COR-L47 (cell line): Measurements from ENCODE around the gene PRDM15.

Source experiments
- DNase-seq: peaks from one replicate; lab custom pipeline; 2025; lab: John Stamatoyannopoulos, UW

The PRDM15 gene

DNA sequence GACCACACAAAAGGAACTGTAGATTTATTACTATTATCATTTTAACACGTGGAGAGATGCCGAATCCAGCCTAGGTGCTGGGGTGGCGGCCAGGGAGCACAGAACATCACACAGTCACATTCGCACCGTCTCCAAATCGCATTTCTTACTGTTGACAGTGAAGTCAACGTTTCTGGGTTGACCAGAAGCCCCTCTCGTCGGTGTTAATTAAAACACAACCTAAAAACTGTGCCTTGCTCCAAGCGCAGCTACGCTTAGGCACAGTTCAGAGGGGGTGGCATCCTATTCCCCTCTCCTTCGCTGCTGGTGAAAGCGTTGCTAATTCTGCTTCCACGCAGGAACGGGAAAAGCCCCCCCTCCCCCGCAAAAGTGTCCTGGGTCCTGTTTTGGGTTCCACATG, 116.4 kb downstream of the PRDM15 start:
- DNase-seq, result no peak

GRCh38 chr21:41761934-41762635, 117.1 kb downstream of the PRDM15 start:
- no peak for DNase-seq

- no peak for DNase-seq
Observed at GRCh38 chr21:41761211-41761933, 117.8 kb downstream of the PRDM15 start.

DNA sequence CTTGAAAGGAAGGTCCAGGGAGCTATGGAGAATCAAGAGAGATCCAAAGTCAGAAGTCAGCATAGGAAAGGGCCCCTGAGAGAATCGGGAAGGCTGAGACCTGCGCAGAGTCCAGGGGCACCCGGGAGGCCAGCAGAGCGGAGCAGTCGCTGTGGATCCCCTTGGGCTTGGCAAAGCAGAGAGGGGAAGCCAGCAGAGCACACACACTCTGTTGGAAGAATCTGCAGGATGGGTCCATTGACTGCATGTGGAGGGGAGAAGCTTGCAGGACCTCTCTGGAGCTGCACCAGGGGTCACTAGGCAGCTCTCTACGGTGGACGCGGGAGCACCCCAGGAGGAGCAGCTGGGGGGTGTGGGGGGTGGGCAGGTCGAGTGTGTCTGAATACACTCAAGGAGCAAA, 118.7 kb downstream of the PRDM15 start:
- DNase-seq, result no peak

DNA sequence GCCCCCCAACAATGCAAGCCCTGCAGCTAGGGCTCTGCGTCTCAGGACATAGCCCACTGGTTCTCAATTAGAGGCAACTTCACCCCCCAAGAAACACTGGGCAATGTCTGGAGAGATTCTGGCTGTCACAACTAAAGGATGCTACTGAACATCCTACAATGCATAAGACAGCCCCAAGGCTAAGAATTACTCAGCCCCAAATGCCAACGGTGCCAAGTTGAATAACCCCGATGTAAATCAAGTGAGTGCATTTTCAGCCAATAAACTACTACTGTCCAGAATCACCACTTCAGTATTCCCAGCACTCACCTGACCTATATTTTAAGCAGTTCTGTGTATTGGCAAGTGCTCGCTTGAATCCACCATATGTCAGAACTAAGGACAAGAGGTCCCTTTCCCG, 119.2 kb downstream of the PRDM15 start:
- DNase-seq, result no peak

DNA sequence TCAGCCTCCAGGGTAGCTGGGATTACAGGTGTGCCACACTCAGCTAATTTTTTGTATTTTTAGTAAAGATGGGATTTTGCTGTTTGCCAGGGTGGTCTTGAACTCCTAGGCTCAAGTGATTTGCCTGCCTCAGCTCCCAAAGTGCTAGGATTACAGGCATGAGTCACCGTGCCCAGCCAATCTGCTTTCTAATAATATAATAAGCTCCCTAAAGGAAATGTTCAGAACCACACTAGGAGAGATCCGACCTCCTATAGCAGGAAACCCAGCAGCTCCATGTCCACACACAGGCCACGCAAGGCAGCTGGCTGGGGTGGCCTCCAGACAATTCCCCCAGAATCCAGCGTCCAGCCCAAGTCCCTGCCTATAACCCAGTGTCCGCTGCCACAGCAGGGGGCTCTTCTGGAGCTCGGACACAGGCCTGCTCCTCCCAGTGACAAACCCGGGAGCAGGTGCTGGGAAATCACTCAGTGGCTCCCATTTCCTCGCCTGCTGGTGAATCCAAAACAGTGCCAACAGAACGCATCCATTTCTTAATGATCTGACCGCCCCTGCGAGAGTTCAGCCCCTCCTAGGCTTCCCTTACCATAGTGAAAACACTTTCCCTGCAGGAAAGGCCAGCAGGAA, 119.8 kb downstream of the PRDM15 start:
- DNase-seq, result no peak

- no peak for DNase-seq
Observed at GRCh38 chr21:41758550-41758949, 120.6 kb downstream of the PRDM15 start.

- no peak for DNase-seq
Observed at GRCh38 chr21:41755934-41756773, 123.0 kb downstream of the PRDM15 start.

- no peak for DNase-seq
Observed at GRCh38 chr21:41755258-41755933, 123.7 kb downstream of the PRDM15 start.

- no peak for DNase-seq
Observed at GRCh38 chr21:41754479-41754891, 124.7 kb downstream of the PRDM15 start.

DNA sequence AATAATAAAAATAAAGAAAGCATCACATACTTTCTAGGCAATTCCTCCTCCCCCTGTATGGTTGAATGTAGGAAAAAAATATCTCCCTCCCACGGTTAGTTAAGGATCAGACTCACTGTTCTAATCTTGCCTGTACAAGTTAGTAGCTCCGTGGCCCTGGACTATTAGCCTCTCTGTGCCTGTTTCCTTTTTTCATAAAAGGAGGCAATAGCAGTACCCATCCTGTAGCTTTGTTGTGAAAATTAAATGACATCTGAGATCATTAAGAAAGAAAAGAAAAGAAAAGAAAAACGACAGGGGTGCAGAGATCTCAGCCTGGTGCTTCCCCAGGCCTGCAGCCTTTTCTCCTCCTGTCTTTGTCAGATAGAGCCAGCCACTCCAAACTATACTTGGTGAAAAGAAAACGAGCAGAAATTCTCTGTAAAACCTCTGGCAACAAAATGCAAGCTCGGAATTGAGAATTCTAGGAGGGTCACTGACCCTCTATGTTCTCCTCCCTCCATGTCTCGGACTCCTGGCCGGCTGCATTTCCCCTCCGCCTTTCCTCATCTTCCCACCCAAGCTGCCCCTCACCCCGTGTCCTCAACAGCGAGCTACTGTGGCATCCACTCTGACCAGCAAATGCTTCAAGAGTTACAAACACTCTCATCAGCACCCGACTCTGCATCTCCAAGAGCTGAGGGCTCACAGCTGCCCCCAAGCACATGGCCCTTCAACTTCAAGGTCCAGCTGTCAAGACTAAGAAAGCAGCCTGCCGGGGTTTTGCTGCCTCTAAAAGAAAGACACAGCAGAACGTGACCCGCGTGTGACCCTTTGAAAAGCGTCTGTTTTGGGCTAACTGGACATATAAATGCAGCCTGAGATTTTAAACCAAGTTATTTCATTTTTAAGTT, 125.9 kb downstream of the PRDM15 start:
- DNase-seq, result no peak

DNA sequence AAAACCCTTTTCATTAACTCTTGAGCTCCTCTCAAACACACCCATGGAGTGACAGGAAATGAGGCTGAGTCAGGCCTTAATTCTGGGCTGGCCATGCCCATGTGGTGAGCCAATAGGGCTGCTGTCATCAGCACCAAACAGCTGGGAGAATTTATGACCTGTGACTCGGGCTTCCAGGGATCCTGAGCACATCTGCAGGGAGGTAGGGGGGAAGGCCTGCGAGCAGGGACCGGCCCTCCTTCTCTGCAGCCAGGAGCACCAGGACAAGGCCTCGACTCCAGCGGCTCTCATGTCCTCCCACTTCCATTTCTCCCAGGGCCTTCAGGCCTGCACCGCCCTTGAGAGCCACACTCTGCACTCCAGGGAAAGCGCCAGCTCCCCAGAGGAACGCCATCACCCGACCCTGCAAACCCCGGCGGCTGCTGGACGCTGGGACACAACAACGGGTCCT, 126.9 kb downstream of the PRDM15 start:
- no peak for DNase-seq

DNA sequence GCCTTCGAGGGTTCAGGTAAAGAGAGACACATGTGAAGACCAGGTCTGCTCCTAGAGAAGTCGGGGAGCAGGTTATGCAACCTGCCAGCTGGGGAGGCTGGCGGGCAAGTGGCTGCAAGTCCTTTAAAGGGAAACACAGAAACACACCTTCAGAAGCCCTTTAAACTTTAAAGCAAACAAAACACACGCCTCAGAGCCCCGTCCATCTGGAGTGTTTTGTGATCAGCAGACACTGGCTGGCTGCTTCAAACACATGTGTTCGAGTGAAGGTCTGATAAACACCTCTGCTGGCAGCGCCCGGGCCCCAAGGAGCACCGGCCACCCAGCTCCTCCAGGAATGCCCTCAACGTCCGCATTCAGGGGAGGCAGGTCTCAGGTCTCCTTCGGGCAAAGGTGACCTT, 127.5 kb downstream of the PRDM15 start:
- no peak for DNase-seq

DNA sequence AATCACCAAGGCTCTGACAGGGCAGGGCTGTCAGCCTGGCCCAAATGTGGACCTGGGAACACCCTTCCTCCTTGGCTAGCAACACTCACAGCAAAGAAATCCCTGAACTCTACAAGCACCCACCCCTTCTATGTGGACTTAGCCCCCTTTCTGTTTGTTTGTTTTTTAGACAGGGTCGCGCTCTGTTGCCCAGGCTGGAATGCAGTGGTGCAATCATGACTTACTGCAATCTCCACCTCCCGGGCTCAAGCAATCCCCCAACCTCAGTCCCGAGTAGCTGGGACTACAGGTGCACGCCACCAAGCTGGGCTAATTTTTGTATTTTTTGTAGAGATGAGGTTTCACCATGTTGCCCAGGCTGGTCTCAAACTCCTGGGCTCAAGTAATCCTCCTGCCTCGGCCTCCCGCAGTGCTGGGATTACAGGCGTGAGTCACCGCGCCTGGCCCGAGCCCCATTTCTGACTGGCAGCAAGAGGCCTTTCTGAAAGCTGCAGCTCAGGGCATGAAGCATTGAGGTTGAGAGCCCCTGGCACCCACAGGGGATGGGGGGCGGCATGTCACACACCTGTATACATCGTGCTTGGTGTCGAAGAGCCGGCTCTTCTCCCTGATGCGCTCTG, 128.5 kb downstream of the PRDM15 start:
- no peak for DNase-seq

DNA sequence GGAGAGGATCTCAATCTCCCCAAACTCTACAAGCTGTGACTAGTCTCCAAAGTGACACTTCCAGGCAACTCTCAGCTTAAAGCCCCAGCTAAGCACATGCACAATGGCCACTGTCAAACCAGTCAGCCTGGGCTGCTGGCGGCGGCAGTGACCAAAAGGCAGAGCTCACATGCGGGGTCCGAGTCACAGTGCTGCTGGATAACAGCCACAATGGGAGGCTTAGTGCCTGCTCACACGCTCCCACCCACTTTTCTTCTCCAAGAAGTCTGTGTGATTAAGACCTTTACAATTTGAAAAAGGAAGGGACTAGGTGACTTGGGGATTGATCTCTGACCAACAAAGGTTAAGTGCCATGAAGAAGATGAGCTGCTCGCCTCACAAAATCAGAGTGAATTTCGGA, 129.1 kb downstream of the PRDM15 start:
- no peak for DNase-seq

DNA sequence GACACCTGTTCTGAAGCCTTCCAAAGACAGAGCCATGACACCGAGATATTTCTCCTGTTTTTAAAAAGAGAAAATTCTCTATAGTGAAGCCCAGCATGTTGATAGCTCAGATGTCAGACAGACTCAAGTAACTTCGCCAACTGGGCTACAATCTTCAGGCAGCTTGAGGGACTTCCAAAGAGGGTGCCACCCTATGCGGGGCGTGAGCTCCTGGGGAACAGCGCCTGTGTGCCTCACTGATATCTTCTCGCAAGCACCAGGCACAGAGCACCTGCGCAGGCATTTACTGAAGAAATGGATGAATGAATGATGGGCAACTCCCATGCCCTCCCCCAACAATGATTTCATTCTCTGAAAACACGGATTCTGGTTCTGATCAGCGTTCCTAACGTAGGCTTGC, 129.9 kb downstream of the PRDM15 start:
- DNase-seq, result no peak
